HG02763 (cell line): ENCODE results near the gene C19orf38.
A peak's percentile ranks its signal among the peaks of the same experiment; 100 is the strongest.
"Not testable (repeated sequence)": the region's sequence is repeated elsewhere in the genome, so short reads cannot be mapped to it uniquely, and the experiment has no call there.

ENCODE experiments used
- ATAC-seq: cut with Tn5 transposase; IDR thresholded peaks from one replicate; pipeline ENCODE4 v1.9.1; 2021; ENCODE audit warnings: mild to moderate bottlenecking, moderate library complexity; ENCODE audit not compliant: unreplicated experiment

Gene C19orf38

GRCh38 chr19:10820173-10820572 is 28.0 kb upstream of the C19orf38 start:
- ATAC-seq = no peak

- no peak for ATAC-seq
These were observed 24.5 kb upstream of the C19orf38 start for GRCh38 chr19:10823690-10824089.

GRCh38 chr19:10826231-10826630 is 22.0 kb upstream of the C19orf38 start:
- no peak for ATAC-seq

GRCh38 chr19:10826846-10827245 is 21.4 kb upstream of the C19orf38 start:
- ATAC-seq = no peak

GRCh38 chr19:10828981-10829821 is 19.0 kb upstream of the C19orf38 start:
- ATAC-seq = no peak

GRCh38 chr19:10829967-10830366 is 18.2 kb upstream of the C19orf38 start:
- no peak for ATAC-seq

GRCh38 chr19:10830370-10830769 is 17.8 kb upstream of the C19orf38 start:
- ATAC-seq = no peak

- ATAC-seq = no peak
These were observed 17.1 kb upstream of the C19orf38 start for GRCh38 chr19:10830931-10831779.

GRCh38 chr19:10831987-10832938 is 16.0 kb upstream of the C19orf38 start:
- no peak for ATAC-seq

- no peak for ATAC-seq
These were observed 15.3 kb upstream of the C19orf38 start for GRCh38 chr19:10832939-10833296.

- ATAC-seq = no peak
These were observed 13.0 kb upstream of the C19orf38 start for GRCh38 chr19:10835089-10835753.

- peak; percentile 71 for ATAC-seq
These were observed 12.3 kb upstream of the C19orf38 start, which contains the start of gene TMED1 for GRCh38 chr19:10835754-10836478. Gene TMED1 (minus strand): TSS chr19:10836212. CDS start chr19:10836191, 21 bp downstream.

GRCh38 chr19:10836479-10837330 is 11.5 kb upstream of the C19orf38 start:
- no peak for ATAC-seq

GRCh38 chr19:10837649-10838048 is 10.6 kb upstream of the C19orf38 start:
- not testable (repeated sequence) for ATAC-seq

- ATAC-seq = no peak
These were observed 9.8 kb upstream of the C19orf38 start for GRCh38 chr19:10838377-10838776.

- no peak for ATAC-seq
These were observed 8.8 kb upstream of the C19orf38 start for GRCh38 chr19:10839114-10840050.

- ATAC-seq = no peak
These were observed 5.4 kb upstream of the C19orf38 start for GRCh38 chr19:10842788-10843187.
